Measurements from ENCODE around the gene GRIA4.
A peak's percentile ranks its signal among the peaks of the same experiment; 100 is the strongest.

GRIA4 gene

GRCh38 chr11:105609832-105610781 lies at the start of gene GRIA4:
Gene GRIA4, plus strand, starts transcription at chr11:105610073. Its CDS starts 925 bp downstream, at chr11:105610998.
- DNase-seq (ENCODE audit: low read depth): no peak

DNA sequence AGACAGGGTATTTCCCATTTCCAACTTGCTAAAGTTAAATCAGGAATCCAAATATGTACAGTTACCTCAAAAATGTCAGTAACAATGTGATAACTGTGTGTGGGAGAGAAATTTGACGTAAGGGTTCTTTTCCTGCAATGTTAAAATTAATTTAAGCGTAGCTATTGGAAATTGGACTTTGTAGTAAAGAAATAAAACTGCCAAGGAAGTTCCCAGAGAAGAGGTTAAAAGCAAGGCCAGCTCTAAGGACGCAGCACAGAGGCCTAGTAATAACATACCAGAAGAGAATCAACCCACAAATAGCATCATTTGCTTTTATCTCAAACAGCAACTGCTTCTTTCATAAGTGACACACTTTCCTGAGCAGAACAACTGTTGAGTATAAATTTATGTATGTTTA lies 36.8 kb upstream of the GRIA4 start:
- DNase-seq (ENCODE audit: low read depth): no peak

GRCh38 chr11:105574974-105575373 lies 34.9 kb upstream of the GRIA4 start:
- no peak for DNase-seq (ENCODE audit: low read depth)

- DNase-seq (ENCODE audit: low read depth): no peak
These were observed 32.2 kb upstream of the GRIA4 start for GRCh38 chr11:105577641-105578040.

- no peak for DNase-seq (ENCODE audit: low read depth)
These were observed 30.8 kb upstream of the GRIA4 start for GRCh38 chr11:105579111-105579510.

- no peak for DNase-seq (ENCODE audit: low read depth)
These were observed 27.4 kb upstream of the GRIA4 start for GRCh38 chr11:105582497-105582896.

DNA sequence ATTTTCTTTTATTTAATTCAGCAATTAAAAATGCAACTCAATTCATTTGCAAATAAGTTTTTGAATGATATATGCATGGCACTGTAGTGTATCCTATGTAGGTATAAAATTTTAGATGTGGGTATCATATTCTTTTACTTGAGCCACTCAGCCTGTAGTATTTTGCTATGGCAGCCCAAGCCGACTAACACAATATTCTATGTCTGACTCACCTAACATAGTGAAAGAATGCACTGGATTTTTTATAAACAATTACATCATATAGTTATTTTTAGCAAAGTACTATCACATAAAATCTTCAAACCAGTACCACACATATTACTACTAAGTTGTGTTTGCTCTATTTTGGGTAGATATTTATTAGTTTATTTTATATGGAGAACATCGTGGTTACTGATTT lies 21.9 kb upstream of the GRIA4 start:
- peak; percentile 11 for DNase-seq (ENCODE audit: low read depth)

DNA sequence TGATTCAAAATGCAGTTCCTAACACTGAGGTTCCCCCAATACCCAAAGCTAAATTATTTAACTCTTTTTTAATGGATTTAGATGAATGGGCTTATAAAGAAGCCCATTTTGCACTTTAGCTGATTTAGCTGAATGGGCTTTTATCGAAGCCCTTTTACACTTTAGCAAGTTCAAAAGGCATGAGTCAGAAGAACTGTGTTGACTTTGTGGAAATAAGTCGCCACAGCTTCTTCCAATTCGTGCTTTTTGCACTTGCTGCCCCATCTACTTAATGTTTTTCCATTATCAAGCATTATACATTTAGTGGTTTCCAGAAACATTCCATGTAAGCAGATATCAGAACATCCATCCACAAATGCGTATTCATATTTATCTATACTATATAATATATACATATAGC lies 20.5 kb upstream of the GRIA4 start:
- DNase-seq (ENCODE audit: low read depth): no peak

GRCh38 chr11:105592035-105592434 lies 17.8 kb upstream of the GRIA4 start:
- DNase-seq (ENCODE audit: low read depth): no peak

DNA sequence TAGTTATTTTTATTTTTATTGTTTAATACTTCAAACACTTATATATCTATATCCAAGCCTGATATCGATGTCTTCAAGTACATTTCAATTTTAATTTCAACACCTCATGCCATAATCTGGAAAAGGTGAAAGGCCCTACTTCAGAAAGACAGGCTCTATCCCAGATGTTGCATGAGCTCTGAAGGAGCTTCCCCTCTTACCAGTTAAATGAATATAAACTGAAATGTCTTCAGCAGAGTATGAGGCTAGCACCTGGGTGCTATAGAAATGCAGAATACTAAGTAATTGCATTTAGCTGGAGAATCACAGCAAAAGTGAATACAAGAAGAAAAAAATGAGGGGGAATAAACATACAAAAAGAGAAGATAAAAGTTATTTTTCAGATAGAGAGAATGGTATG lies 11.5 kb upstream of the GRIA4 start:
- no peak for DNase-seq (ENCODE audit: low read depth)

GRCh38 chr11:105603156-105603555 lies 6.7 kb upstream of the GRIA4 start:
- DNase-seq (ENCODE audit: low read depth): no peak

- DNase-seq (ENCODE audit: low read depth): no peak
These were observed 512 bp upstream of the GRIA4 start for GRCh38 chr11:105609341-105609781.

DNA sequence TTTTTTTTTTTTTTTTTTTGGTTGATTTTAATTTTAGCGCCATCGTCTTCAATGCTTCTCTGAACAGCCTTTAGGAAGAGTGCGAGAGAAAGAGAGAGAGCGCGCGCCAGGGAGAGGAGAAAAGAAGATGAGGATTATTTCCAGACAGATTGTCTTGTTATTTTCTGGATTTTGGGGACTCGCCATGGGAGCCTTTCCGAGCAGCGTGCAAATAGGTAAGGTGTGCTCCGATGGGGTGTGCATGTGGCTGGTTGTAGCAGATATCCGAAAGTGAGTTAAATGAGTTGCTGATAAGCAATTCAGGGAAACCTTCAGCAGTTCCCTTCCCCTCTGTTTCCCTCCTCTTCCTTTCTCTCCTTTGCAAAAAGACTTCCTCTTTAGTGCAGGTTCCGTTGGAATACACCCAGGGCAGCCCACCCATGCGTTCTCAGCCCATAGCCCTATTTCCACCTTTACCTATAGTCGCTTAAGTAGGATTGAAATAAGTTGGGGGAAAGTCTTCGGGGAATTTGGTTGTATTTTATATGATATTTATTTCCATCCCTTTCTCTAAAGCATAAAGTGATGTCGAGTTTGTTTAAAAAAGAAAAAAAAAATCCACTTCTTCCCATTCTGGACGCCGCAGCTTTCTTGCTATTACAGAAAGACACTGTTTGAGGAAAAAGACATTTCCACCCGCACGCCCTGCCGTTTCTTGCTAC lies 1.1 kb downstream of the GRIA4 start:
- no peak for DNase-seq (ENCODE audit: low read depth)

DNA sequence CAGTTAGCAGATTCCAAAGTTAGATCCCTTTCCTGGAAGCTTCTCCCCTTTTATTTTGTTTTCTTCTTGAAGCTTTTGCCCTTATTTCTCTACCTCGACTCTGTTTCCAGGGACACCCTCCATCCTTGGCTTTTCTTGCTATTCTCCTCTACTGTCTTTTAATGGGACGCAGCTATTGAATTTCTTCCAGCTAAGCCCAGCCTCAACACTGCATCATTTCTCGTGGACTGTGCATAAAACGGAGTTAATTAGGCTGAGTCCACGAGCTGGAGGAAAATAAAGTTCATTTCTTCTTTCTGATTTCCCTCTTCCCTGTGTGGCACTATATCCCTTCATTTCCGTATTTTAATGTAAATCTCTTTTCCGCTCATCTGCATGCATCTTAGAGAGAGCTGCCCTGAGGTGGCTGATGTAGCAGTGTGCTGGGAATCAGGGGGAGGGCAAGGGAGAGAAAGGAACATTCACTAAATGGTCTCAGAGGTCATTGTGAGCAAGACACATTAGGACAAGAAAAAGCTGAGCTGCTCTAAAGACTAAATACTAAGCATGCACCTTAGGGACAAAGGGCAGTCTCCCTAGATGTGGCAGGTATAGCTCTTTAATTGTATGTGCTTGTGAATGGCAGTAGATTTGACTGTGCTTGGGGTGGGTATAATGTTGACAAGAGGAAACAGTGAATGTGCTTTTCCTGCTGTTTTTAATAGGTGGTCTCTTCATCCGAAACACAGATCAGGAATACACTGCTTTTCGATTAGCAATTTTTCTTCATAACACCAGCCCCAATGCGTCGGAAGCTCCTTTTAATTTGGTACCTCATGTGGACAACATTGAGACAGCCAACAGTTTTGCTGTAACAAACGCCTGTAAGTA lies 1.9 kb downstream of the GRIA4 start:
- no peak for DNase-seq (ENCODE audit: low read depth)

DNA sequence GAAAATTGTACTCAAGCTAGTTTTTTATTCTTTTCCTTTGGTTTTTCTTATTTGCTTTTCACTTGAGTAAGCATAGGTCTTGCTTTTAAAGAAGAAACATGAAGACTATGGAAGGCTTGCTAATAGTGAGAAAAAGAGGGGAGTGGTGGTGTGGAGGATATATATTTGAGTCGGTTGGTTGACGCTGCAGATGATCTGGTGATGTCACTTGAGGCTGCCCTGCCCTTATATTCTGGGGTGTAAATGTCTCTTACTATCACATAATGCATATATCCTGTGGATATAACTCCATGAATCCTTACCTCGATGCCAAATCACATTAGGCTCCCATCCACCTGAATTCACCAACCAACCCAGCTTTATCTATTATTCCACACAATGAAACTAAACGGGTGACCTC lies 2.9 kb downstream of the GRIA4 start:
- DNase-seq (ENCODE audit: low read depth): no peak

GRCh38 chr11:105613183-105613582 lies 3.3 kb downstream of the GRIA4 start:
- no peak for DNase-seq (ENCODE audit: low read depth)

- no peak for DNase-seq (ENCODE audit: low read depth)
These were observed 8.6 kb downstream of the GRIA4 start for GRCh38 chr11:105618343-105618955.

DNA sequence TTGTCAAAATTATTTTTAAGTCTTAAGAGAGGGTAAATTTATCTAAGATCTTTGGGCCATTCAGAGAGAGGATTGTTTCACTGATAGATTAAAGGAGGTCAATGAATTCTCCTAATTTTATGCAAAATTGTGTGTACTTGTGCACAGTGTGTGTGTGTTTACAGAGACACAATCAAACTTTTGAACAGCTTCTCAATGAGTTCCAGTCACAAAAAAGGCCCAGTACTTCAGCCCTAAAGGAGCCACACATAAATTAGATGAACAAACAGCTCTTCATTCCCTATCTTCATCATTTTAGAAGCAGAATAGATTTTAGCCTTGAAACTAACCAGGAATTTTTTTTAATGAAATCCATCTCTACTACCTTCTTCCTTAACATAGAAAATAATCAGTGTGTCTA lies 9.7 kb downstream of the GRIA4 start:
- no peak for DNase-seq (ENCODE audit: low read depth)

GRCh38 chr11:105622016-105622415 lies 12.1 kb downstream of the GRIA4 start:
- no peak for DNase-seq (ENCODE audit: low read depth)

GRCh38 chr11:105632316-105632715 lies 22.4 kb downstream of the GRIA4 start:
- DNase-seq (ENCODE audit: low read depth): no peak

GRCh38 chr11:105635466-105635865 lies 25.6 kb downstream of the GRIA4 start:
- no peak for DNase-seq (ENCODE audit: low read depth)

DNA sequence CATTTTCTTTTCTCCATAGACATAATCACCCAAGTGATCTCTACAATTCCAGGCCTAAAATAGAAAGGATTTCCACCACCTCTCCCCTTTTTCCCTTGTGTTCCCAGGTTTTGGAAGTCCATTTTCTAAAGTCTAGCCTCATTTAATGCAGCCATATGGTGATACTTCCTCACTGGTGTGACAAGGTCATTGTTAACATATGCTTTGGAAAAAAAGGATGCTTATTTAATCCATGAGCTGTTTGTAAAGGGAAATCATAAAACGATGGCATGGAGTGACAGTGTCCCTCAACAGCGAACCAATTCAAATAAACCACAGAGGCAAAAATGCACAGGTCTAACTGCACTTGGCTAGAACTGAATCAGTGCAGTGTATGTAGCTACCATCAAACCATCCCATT lies 26.6 kb downstream of the GRIA4 start:
- DNase-seq (ENCODE audit: low read depth): no peak
